K562 (cell line): ENCODE results near the gene LAPTM5. TPM values are rescaled to one million over a fixed set of nuclear protein-coding genes. Genes with fewer than 3 reads are reported as not detected.

Experiments
- KHSRP ChIP-seq: fragments of 450-650 bp; IDR thresholded peaks from 2 replicates; pipeline ENCODE4 v1.6.1; 2017
- MTA1 ChIP-seq: fragments of 450-650 bp; IDR thresholded peaks from 2 replicates; pipeline ENCODE4 v1.6.1; 2017; ENCODE audit warnings: borderline replicate concordance
- SIN3A ChIP-seq, 2 experiments: fragments of 150-350 bp in 1 of 2; IDR thresholded peaks; 2 replicates each; pipeline ENCODE4 v1.6.1; 2011 to 2016; ENCODE audit warnings: borderline replicate concordance in 2 of 2, low read depth in 2 of 2, low read length in 2 of 2, mild to moderate bottlenecking in 2 of 2, moderate library complexity in 2 of 2; ENCODE audit not compliant: control insufficient read depth in 1 of 2
- ZBTB8A ChIP-seq: fragments of 450-650 bp; IDR thresholded peaks from 2 replicates; pipeline ENCODE4 v1.6.1; 2018; ENCODE audit warnings: mild to moderate bottlenecking, moderate library complexity; ENCODE audit not compliant: partially characterized antibody
- polyA plus RNA-seq, 8 experiments: library from polyadenylated mRNA; depleted of rRNA in 4 of 8; stranded (reverse) in 5 of 8; unstranded in 3 of 8; fragments of >200 nt; fragmentation: Nextera tagmentation in 2 of 8; fragmentation: Illumina TruSeq in 1 of 8; extraction: Ambion mirVana in 2 of 8; extraction: Trizol in 1 of 8; gene quantifications; 2 replicates each; pipeline versions ENCODE4 v1.2.1 to v1.2.3, GENCODE V29; 2011 to 2014; ENCODE audit warnings: inconsistent platforms in 1 of 8, missing spikeins in 1 of 8
- total RNA-seq, 7 experiments: library from RNA; depleted of rRNA in 6 of 7; stranded (reverse); fragments of >200 nt in 6 of 7; fragmentation: Illumina TruSeq in 2 of 7; extraction: Trizol in 2 of 7; gene quantifications; 2 replicates each; pipeline versions ENCODE4 v1.2.1 to v1.2.3, GENCODE V29; 2011 to 2021; ENCODE audit warnings: low replicate concordance in 1 of 7
- TF ChIP-seq, protein P1 (sequence below): fragments of 150-350 bp; IDR thresholded peaks from 2 replicates; pipeline ENCODE4 v1.6.1; 2014; ENCODE audit warnings: low read depth, mild to moderate bottlenecking, low read length, borderline replicate concordance
- TF ChIP-seq, protein P2 (sequence below): sonication (generic); formaldehyde crosslinking; IDR thresholded peaks from 2 replicates; pipeline ENCODE4 v1.8.0; 2023; ENCODE audit warnings: missing genetic modification reagents, mild to moderate bottlenecking, borderline replicate concordance
- TF ChIP-seq, protein P3 (sequence below): sonication (generic); formaldehyde crosslinking; IDR thresholded peaks from 2 replicates; pipeline ENCODE4 v1.8.1; 2023; ENCODE audit warnings: mild to moderate bottlenecking, missing genetic modification reagents
- TF ChIP-seq, protein P4 (sequence below): fragments of 450-650 bp; formaldehyde crosslinking; IDR thresholded peaks from 2 replicates; pipeline ENCODE4 v1.4.0; 2022; ENCODE audit warnings: missing genetic modification characterization

Gene LAPTM5
- total and polyA plus RNA-seq, 9 of the 15 experiments (the other 6 are each of a cell fraction or from before 2014, with no cell fraction given) = 2.4 to 47.3 (median 20.3) TPM

GRCh38 chr1:30777060-30777903 is 19.7 kb upstream of the LAPTM5 start (continued):
- TF ChIP-seq, protein P1, sequence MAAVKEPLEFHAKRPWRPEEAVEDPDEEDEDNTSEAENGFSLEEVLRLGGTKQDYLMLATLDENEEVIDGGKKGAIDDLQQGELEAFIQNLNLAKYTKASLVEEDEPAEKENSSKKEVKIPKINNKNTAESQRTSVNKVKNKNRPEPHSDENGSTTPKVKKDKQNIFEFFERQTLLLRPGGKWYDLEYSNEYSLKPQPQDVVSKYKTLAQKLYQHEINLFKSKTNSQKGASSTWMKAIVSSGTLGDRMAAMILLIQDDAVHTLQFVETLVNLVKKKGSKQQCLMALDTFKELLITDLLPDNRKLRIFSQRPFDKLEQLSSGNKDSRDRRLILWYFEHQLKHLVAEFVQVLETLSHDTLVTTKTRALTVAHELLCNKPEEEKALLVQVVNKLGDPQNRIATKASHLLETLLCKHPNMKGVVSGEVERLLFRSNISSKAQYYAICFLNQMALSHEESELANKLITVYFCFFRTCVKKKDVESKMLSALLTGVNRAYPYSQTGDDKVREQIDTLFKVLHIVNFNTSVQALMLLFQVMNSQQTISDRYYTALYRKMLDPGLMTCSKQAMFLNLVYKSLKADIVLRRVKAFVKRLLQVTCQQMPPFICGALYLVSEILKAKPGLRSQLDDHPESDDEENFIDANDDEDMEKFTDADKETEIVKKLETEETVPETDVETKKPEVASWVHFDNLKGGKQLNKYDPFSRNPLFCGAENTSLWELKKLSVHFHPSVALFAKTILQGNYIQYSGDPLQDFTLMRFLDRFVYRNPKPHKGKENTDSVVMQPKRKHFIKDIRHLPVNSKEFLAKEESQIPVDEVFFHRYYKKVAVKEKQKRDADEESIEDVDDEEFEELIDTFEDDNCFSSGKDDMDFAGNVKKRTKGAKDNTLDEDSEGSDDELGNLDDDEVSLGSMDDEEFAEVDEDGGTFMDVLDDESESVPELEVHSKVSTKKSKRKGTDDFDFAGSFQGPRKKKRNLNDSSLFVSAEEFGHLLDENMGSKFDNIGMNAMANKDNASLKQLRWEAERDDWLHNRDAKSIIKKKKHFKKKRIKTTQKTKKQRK = no peak
- TF ChIP-seq KHSRP = no peak
- no peak for TF ChIP-seq MTA1
- TF ChIP-seq, protein P2, sequence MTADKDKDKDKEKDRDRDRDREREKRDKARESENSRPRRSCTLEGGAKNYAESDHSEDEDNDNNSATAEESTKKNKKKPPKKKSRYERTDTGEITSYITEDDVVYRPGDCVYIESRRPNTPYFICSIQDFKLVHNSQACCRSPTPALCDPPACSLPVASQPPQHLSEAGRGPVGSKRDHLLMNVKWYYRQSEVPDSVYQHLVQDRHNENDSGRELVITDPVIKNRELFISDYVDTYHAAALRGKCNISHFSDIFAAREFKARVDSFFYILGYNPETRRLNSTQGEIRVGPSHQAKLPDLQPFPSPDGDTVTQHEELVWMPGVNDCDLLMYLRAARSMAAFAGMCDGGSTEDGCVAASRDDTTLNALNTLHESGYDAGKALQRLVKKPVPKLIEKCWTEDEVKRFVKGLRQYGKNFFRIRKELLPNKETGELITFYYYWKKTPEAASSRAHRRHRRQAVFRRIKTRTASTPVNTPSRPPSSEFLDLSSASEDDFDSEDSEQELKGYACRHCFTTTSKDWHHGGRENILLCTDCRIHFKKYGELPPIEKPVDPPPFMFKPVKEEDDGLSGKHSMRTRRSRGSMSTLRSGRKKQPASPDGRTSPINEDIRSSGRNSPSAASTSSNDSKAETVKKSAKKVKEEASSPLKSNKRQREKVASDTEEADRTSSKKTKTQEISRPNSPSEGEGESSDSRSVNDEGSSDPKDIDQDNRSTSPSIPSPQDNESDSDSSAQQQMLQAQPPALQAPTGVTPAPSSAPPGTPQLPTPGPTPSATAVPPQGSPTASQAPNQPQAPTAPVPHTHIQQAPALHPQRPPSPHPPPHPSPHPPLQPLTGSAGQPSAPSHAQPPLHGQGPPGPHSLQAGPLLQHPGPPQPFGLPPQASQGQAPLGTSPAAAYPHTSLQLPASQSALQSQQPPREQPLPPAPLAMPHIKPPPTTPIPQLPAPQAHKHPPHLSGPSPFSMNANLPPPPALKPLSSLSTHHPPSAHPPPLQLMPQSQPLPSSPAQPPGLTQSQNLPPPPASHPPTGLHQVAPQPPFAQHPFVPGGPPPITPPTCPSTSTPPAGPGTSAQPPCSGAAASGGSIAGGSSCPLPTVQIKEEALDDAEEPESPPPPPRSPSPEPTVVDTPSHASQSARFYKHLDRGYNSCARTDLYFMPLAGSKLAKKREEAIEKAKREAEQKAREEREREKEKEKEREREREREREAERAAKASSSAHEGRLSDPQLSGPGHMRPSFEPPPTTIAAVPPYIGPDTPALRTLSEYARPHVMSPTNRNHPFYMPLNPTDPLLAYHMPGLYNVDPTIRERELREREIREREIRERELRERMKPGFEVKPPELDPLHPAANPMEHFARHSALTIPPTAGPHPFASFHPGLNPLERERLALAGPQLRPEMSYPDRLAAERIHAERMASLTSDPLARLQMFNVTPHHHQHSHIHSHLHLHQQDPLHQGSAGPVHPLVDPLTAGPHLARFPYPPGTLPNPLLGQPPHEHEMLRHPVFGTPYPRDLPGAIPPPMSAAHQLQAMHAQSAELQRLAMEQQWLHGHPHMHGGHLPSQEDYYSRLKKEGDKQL = no peak
- no peak for TF ChIP-seq ZBTB8A
- 0 out of 4 replicates have a peak, but pooled peaks of 1 of the 2 experiments have one; percentile 2 for TF ChIP-seq SIN3A (IDR thresholded peaks at IDR 0.05; ENCODE audit: borderline replicate concordance in 2 of 2, control insufficient read depth in 1 of 2, low read depth in 2 of 2, low read length in 2 of 2)
- TF ChIP-seq, protein P3, sequence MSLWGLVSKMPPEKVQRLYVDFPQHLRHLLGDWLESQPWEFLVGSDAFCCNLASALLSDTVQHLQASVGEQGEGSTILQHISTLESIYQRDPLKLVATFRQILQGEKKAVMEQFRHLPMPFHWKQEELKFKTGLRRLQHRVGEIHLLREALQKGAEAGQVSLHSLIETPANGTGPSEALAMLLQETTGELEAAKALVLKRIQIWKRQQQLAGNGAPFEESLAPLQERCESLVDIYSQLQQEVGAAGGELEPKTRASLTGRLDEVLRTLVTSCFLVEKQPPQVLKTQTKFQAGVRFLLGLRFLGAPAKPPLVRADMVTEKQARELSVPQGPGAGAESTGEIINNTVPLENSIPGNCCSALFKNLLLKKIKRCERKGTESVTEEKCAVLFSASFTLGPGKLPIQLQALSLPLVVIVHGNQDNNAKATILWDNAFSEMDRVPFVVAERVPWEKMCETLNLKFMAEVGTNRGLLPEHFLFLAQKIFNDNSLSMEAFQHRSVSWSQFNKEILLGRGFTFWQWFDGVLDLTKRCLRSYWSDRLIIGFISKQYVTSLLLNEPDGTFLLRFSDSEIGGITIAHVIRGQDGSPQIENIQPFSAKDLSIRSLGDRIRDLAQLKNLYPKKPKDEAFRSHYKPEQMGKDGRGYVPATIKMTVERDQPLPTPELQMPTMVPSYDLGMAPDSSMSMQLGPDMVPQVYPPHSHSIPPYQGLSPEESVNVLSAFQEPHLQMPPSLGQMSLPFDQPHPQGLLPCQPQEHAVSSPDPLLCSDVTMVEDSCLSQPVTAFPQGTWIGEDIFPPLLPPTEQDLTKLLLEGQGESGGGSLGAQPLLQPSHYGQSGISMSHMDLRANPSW (CRISPR knock-in tag) = peak; percentile 82
- TF ChIP-seq, protein P4, sequence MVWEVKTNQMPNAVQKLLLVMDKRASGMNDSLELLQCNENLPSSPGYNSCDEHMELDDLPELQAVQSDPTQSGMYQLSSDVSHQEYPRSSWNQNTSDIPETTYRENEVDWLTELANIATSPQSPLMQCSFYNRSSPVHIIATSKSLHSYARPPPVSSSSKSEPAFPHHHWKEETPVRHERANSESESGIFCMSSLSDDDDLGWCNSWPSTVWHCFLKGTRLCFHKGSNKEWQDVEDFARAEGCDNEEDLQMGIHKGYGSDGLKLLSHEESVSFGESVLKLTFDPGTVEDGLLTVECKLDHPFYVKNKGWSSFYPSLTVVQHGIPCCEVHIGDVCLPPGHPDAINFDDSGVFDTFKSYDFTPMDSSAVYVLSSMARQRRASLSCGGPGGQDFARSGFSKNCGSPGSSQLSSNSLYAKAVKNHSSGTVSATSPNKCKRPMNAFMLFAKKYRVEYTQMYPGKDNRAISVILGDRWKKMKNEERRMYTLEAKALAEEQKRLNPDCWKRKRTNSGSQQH = 0 out of 2 replicates have a peak, but pooled peaks have one; percentile 49
